ENCODE measurements around the gene SH3RF2. TPM values are rescaled to one million over a fixed set of nuclear protein-coding genes. Genes with fewer than 3 reads are reported as not detected.

Gene SH3RF2
- total and polyA plus RNA-seq, 2 donors (not counting 1 experiment from before 2014, with no cell fraction given), result 0.03 TPM; not detected in 1

- ChIA-PET POLR2A (no interaction called here), CTCF (no interaction called here)
- H3K27me3 Mint-ChIP-seq, result peaks cover 9% of the 10 kb centered on the region
These were observed 96.5 kb downstream of the SH3RF2 start for GRCh38 chr5:146032911-146033310.

GRCh38 chr5:146034127-146034526 lies 97.7 kb downstream of the SH3RF2 start:
- Mint-ChIP-seq H3K4me3 (no peak overlapping the region), H3K27me3 (peaks cover 4% of the 10 kb centered on the region), H3K4me1 (no peaks in the 10 kb centered on the region), H3K27ac (no peak overlapping the region), H3K9me3 (ENCODE audit: insufficient read depth) (no peaks in the 10 kb centered on the region)
- no peak overlapping the region for H3K4me2 ChIP-seq (replicated peaks; ENCODE audit: low read depth, low read length, poor library complexity, severe bottlenecking)
- intact Hi-C loops (cut with micrococcal nuclease), result no loop called here
- H3K4me3 ChIP-seq (ENCODE audit: control extremely low read depth in 1 of 5, extremely low read depth in 1 of 5, insufficient read depth in 1 of 5, low read depth in 2 of 5, low read length in 4 of 5), result no peak overlapping the region
- TF ChIP-seq CTCF (IDR thresholded peaks at IDR 0.05), result no peak
- TF ChIP-seq EZH2 (IDR thresholded peaks at IDR 0.05; ENCODE audit: borderline replicate concordance, insufficient read depth, low read depth, low read length, poor library complexity, severe bottlenecking), result no peak
- no peak for DNase-seq
- no peak for ATAC-seq (ENCODE audit: low read depth)
- no peak overlapping the region for H3K27ac ChIP-seq (ENCODE audit: low read length in 2 of 2)
- no peaks in the 10 kb centered on the region for H3K27me3 ChIP-seq (replicated peaks in 1 of 4; ENCODE audit: control extremely low read depth in 1 of 4, control insufficient read depth in 3 of 4, insufficient read depth in 4 of 4, low read length in 3 of 4)
- H3K9ac ChIP-seq (ENCODE audit: low read length), result no peak overlapping the region
- WGBS (ENCODE audit: insufficient coverage), result 89% methylated on average over 2 of the region's 2 CpGs
- no peaks in the 10 kb centered on the region for H3K9me3 ChIP-seq (ENCODE audit: control extremely low read depth in 1 of 3, control insufficient read depth in 2 of 3, insufficient read depth in 1 of 3, low read length in 2 of 3)
- no peaks in the 10 kb centered on the region for H3K79me2 ChIP-seq (ENCODE audit: control insufficient read depth, insufficient read depth, low read length)
- CTCF ChIA-PET, result no interaction called here
- no peak overlapping the region for H2AFZ ChIP-seq (ENCODE audit: insufficient read depth, low read depth, low read length, poor library complexity, severe bottlenecking)
- POLR2A ChIA-PET, result no interaction called here
- H3K36me3 ChIP-seq (replicated peaks in 1 of 2; ENCODE audit: control extremely low read depth in 1 of 2, control insufficient read depth in 1 of 2, extremely low read depth in 1 of 2, insufficient read depth in 2 of 2, low read length in 1 of 2), result no peaks in the 10 kb centered on the region
- H4K20me1 ChIP-seq (ENCODE audit: control insufficient read depth, insufficient read depth, low read length, poor library complexity, severe bottlenecking), result no peaks in the 10 kb centered on the region
- H3K4me1 ChIP-seq (ENCODE audit: control insufficient read depth in 2 of 2, insufficient read depth in 2 of 2, low read length in 2 of 2), result no peaks in the 10 kb centered on the region

More at GRCh38 chr5:146032911-146033310, 96.5 kb downstream of the SH3RF2 start:
- H3K4me3 ChIP-seq (ENCODE audit: control extremely low read depth in 1 of 5, extremely low read depth in 1 of 5, insufficient read depth in 1 of 5, low read depth in 2 of 5, low read length in 4 of 5), result no peak overlapping the region
- H3K36me3 ChIP-seq (replicated peaks in 1 of 2; ENCODE audit: control extremely low read depth in 1 of 2, control insufficient read depth in 1 of 2, extremely low read depth in 1 of 2, insufficient read depth in 2 of 2, low read length in 1 of 2), result no peaks in the 10 kb centered on the region
- H3K79me2 ChIP-seq (ENCODE audit: control insufficient read depth, insufficient read depth, low read length), result no peaks in the 10 kb centered on the region
- no peaks in the 10 kb centered on the region for H4K20me1 ChIP-seq (ENCODE audit: control insufficient read depth, insufficient read depth, low read length, poor library complexity, severe bottlenecking)
- TF ChIP-seq CTCF (IDR thresholded peaks at IDR 0.05), result no peak
- TF ChIP-seq EZH2 (IDR thresholded peaks at IDR 0.05; ENCODE audit: borderline replicate concordance, insufficient read depth, low read depth, low read length, poor library complexity, severe bottlenecking), result no peak
- Mint-ChIP-seq H3K4me1 (no peaks in the 10 kb centered on the region), H3K27ac (no peak overlapping the region), H3K4me3 (no peak overlapping the region), H3K9me3 (ENCODE audit: insufficient read depth) (no peaks in the 10 kb centered on the region)
- ATAC-seq (ENCODE audit: low read depth), result no peak
- no peaks in the 10 kb centered on the region for H3K9me3 ChIP-seq (ENCODE audit: control extremely low read depth in 1 of 3, control insufficient read depth in 2 of 3, insufficient read depth in 1 of 3, low read length in 2 of 3)
- H3K27me3 ChIP-seq (replicated peaks in 1 of 4; ENCODE audit: control extremely low read depth in 1 of 4, control insufficient read depth in 3 of 4, insufficient read depth in 4 of 4, low read length in 3 of 4), result no peaks in the 10 kb centered on the region
- no peak overlapping the region for H3K27ac ChIP-seq (ENCODE audit: low read length in 2 of 2)
- H3K4me2 ChIP-seq (replicated peaks; ENCODE audit: low read depth, low read length, poor library complexity, severe bottlenecking), result no peak overlapping the region
- intact Hi-C loops (cut with micrococcal nuclease), result no loop called here
- H3K9ac ChIP-seq (ENCODE audit: low read length), result no peak overlapping the region
- WGBS (ENCODE audit: insufficient coverage), result 86% methylated on average over 2 of the region's 3 CpGs
- no peak for DNase-seq
- H3K4me1 ChIP-seq (ENCODE audit: control insufficient read depth in 2 of 2, insufficient read depth in 2 of 2, low read length in 2 of 2), result no peaks in the 10 kb centered on the region
- H2AFZ ChIP-seq (ENCODE audit: insufficient read depth, low read depth, low read length, poor library complexity, severe bottlenecking), result no peak overlapping the region

Measured in B cell (primary cell).